GM19324 (cell line): ENCODE data around the gene PAPPA.

Experiments
- ATAC-seq: cut with Tn5 transposase; IDR thresholded peaks from one replicate; pipeline ENCODE4 v1.9.1; 2021; ENCODE audit warnings: mild to moderate bottlenecking, moderate library complexity; ENCODE audit not compliant: unreplicated experiment, low FRiP score

The PAPPA gene

GRCh38 chr9:116153765-116154333, at the start of gene PAPPA:
TSS of gene PAPPA (plus strand) at chr9:116153791. CDS start at chr9:116154173, 382 bp downstream.
- no peak for ATAC-seq

GRCh38 chr9:116103976-116104820, 49.4 kb upstream of the PAPPA start:
- no peak for ATAC-seq

GRCh38 chr9:116112236-116112635, 41.4 kb upstream of the PAPPA start:
- ATAC-seq = no peak

- no peak for ATAC-seq
These were observed 37.7 kb upstream of the PAPPA start for GRCh38 chr9:116115761-116116353.

GRCh38 chr9:116116393-116116792, 37.2 kb upstream of the PAPPA start:
- no peak for ATAC-seq

- no peak for ATAC-seq
These were observed 30.4 kb upstream of the PAPPA start for GRCh38 chr9:116123171-116123570.

GRCh38 chr9:116124472-116125040, 29.0 kb upstream of the PAPPA start:
- no peak for ATAC-seq

GRCh38 chr9:116133163-116133562, 20.4 kb upstream of the PAPPA start:
- ATAC-seq = no peak

- no peak for ATAC-seq
These were observed 18.6 kb upstream of the PAPPA start for GRCh38 chr9:116134975-116135374.

- no peak for ATAC-seq
These were observed 16.6 kb upstream of the PAPPA start for GRCh38 chr9:116137010-116137409.

GRCh38 chr9:116137581-116137980, 16.0 kb upstream of the PAPPA start:
- no peak for ATAC-seq

- no peak for ATAC-seq
These were observed 11.6 kb upstream of the PAPPA start for GRCh38 chr9:116141864-116142561.

- no peak for ATAC-seq
These were observed 10.7 kb upstream of the PAPPA start for GRCh38 chr9:116142706-116143492.

GRCh38 chr9:116144038-116144437, 9.6 kb upstream of the PAPPA start:
- ATAC-seq = no peak

- no peak for ATAC-seq
These were observed 9.0 kb upstream of the PAPPA start for GRCh38 chr9:116144555-116144954.

GRCh38 chr9:116145036-116145435, 8.6 kb upstream of the PAPPA start:
- no peak for ATAC-seq

- no peak for ATAC-seq
These were observed 5.8 kb upstream of the PAPPA start for GRCh38 chr9:116147821-116148220.

- no peak for ATAC-seq
These were observed 3.7 kb upstream of the PAPPA start for GRCh38 chr9:116149844-116150243.

GRCh38 chr9:116151199-116151598, 2.4 kb upstream of the PAPPA start:
- no peak for ATAC-seq

- ATAC-seq = no peak
These were observed 1.6 kb upstream of the PAPPA start for GRCh38 chr9:116151966-116152381.
